ENCODE measurements around the gene TRIO. TPM values are rescaled to one million over a fixed set of nuclear protein-coding genes. Genes with fewer than 3 reads are reported as not detected.

Gene TRIO
- polyA plus RNA-seq, 3 donors = 1.7 to 45.8 (median 2.1) TPM

DNA sequence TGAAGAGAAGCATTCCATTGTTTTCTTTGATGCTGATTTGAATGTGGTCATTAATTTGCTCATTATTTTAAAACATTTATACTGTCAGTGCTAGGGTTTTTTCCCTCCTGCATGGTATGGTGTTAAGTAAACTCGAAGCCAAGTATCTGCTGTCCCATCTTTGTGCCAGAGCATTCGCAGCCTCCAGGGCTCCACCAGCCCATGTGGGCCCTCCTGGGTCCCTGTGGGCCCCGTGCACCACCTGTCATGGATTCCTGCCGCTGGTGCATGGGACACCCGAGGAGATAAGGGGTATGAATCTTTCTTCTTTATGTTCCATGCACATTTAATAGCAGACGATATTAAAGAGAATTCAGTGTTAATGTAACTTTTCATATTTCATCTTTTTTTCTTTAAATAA is 95.1 kb downstream of the TRIO start:
- H3K4me2 ChIP-seq (replicated peaks; ENCODE audit: extremely low read depth, low read length, poor library complexity, severe bottlenecking) = no peak overlapping the region
- no peak overlapping the region for H3K4me3 ChIP-seq (replicated peaks in 1 of 3; ENCODE audit: low read depth in 2 of 3, low read length in 3 of 3)
- peaks cover 91% of the 10 kb centered on the region for H4K20me1 ChIP-seq (ENCODE audit: insufficient read depth, low read length)
- H3K27ac ChIP-seq (ENCODE audit: low read depth in 1 of 2, low read length in 2 of 2) = no peak overlapping the region
- Mint-ChIP-seq H3K4me3 (no peak overlapping the region), H3K27me3 (ENCODE audit: low read depth in 3 of 3) (no peaks in the 10 kb centered on the region), H3K4me1 (peaks cover 10% of the 10 kb centered on the region), H3K9me3 (no peaks in the 10 kb centered on the region), H3K36me3 (no peaks in the 10 kb centered on the region), H3K27ac (no peak overlapping the region)
- no peak overlapping the region for H2AFZ ChIP-seq (ENCODE audit: insufficient read depth, low read depth, low read length, poor library complexity, severe bottlenecking)
- DNase-seq = no peak
- intact Hi-C loops (cut with micrococcal nuclease) = no loop called here
- H3K9ac ChIP-seq (ENCODE audit: insufficient read depth, low read length, poor library complexity, severe bottlenecking) = no peak overlapping the region
- H3K79me2 ChIP-seq (ENCODE audit: insufficient read depth, low read length) = peaks cover 78% of the 10 kb centered on the region
- H3K9me3 ChIP-seq (replicated peaks in 1 of 2; ENCODE audit: control insufficient read depth in 1 of 2, insufficient read depth in 1 of 2, low read length in 2 of 2) = no peaks in the 10 kb centered on the region
- TF ChIP-seq CTCF (IDR thresholded peaks at IDR 0.05) = no peak
- H3K36me3 ChIP-seq (replicated peaks in 1 of 2; ENCODE audit: control insufficient read depth in 1 of 2, insufficient read depth in 2 of 2, low read length in 2 of 2) = no peaks in the 10 kb centered on the region
- 100% methylated on average over 1 of the region's 6 CpGs for WGBS (ENCODE audit: insufficient coverage)
- H3K4me1 ChIP-seq (ENCODE audit: control insufficient read depth in 1 of 2, insufficient read depth in 2 of 2, low read length in 2 of 2) = peaks cover 5 to 9% of the 10 kb centered on the region in 2 donors
- no peaks in the 10 kb centered on the region for H3K27me3 ChIP-seq (ENCODE audit: control insufficient read depth in 2 of 2, insufficient read depth in 2 of 2, low read length in 2 of 2)

DNA sequence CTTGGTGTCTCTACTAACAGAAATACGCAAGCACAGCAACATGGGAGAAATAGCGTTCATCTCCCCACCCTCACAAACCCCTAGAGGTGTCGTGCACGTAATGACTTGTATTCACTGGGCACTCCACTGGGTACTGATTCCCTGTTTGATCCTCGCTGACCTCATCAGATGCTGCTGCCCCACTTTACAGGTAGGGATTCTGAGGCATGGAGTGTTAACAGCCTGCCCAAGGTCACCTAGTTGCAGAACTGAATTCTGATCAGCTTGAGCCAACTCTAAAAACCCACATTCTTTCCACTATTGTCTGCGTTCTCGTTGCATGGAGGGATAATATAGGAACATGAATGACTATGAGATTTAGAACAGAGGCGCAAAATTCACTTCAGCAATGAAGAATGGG is 96.3 kb downstream of the TRIO start:
- H3K27me3 Mint-ChIP-seq (ENCODE audit: low read depth in 3 of 3) = no peaks in the 10 kb centered on the region

More for the DNA sequence above, 96.3 kb downstream of the TRIO start:
- DNase-seq = no peak
- Histone ChIP-seq H3K4me2 (replicated peaks; ENCODE audit: extremely low read depth, low read length, poor library complexity, severe bottlenecking) (no peak overlapping the region), H2AFZ (ENCODE audit: insufficient read depth, low read depth, low read length, poor library complexity, severe bottlenecking) (no peak overlapping the region), H3K9me3 (replicated peaks in 1 of 2; ENCODE audit: control insufficient read depth in 1 of 2, insufficient read depth in 1 of 2, low read length in 2 of 2) (no peaks in the 10 kb centered on the region), H4K20me1 (ENCODE audit: insufficient read depth, low read length) (peaks cover 90% of the 10 kb centered on the region), H3K27ac (ENCODE audit: low read depth in 1 of 2, low read length in 2 of 2) (no peak overlapping the region), H3K79me2 (ENCODE audit: insufficient read depth, low read length) (peaks cover 78% of the 10 kb centered on the region), H3K4me3 (replicated peaks in 1 of 3; ENCODE audit: low read depth in 2 of 3, low read length in 3 of 3) (no peak overlapping the region), H3K9ac (ENCODE audit: insufficient read depth, low read length, poor library complexity, severe bottlenecking) (no peak overlapping the region), H3K27me3 (ENCODE audit: control insufficient read depth in 2 of 2, insufficient read depth in 2 of 2, low read length in 2 of 2) (no peaks in the 10 kb centered on the region), H3K4me1 (ENCODE audit: control insufficient read depth in 1 of 2, insufficient read depth in 2 of 2, low read length in 2 of 2) (peaks cover 5 to 9% of the 10 kb centered on the region in 2 donors), H3K36me3 (replicated peaks in 1 of 2; ENCODE audit: control insufficient read depth in 1 of 2, insufficient read depth in 2 of 2, low read length in 2 of 2) (no peaks in the 10 kb centered on the region)
- intact Hi-C loops (cut with micrococcal nuclease) = no loop called here
- 90% methylated on average over 1 of the region's 8 CpGs for WGBS (ENCODE audit: insufficient coverage)
- H3K27ac Mint-ChIP-seq = no peak overlapping the region
- peaks cover 10% of the 10 kb centered on the region for H3K4me1 Mint-ChIP-seq
- H3K9me3 Mint-ChIP-seq = no peaks in the 10 kb centered on the region
- no peak for TF ChIP-seq CTCF (IDR thresholded peaks at IDR 0.05)
- H3K4me3 Mint-ChIP-seq = no peak overlapping the region
- H3K36me3 Mint-ChIP-seq = no peaks in the 10 kb centered on the region

Measured in CD14-positive monocyte (primary cell).